GM18511 (cell line): Measurements from ENCODE around the gene PTPRG.

Experiments
- ATAC-seq: cut with Tn5 transposase; IDR thresholded peaks from one replicate; pipeline ENCODE4 v1.9.1; 2021; ENCODE audit warnings: mild to moderate bottlenecking, moderate library complexity; ENCODE audit not compliant: unreplicated experiment

PTPRG gene

DNA sequence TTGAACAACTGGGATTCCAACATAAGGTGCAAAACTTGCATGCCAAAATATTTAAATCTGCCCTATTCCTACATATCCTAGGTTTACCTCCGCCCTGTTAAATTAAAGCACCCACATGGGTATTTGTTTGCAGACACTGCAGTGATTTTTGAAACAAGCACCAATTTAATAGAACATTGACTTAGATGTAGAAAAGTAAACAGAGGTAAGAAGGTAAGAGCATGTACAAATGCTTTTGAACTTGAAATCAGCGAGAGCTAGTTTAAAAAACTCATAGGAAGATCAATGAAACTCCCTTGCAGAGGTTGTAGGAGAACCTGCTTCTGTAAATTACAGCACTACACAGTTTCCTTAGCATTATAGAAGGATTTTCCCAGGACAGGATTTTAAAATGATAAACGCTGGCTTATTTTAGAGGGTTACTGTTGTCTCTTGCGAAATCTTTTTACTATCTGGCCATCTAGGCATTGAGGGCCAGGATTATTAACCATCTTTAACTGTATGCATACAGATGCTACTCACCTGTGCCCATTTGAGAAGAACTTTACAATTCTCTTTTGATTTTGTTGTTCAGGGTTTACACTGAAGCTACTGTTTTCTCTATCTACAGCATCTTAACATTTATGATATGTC lies 527.2 kb downstream of the PTPRG start:
- ATAC-seq = no peak

DNA sequence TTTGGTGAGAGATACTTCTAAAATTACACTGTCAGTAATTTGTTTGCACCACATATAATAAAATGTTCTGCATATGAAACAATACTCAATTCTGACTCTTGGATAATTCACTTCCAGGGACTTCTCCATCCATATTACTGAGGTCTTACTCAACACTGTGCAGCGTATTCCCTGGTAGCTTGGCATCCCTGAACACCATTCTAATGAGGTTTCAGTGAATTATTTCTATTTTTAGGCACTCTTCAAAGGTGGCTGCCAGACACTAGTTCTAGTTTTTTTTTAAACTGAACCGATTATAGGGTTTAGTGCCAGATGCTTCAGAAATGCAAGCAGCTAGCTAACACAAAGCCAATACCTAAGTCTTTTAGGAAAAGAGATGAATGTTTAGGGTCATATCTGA lies 528.7 kb downstream of the PTPRG start:
- ATAC-seq = no peak

DNA sequence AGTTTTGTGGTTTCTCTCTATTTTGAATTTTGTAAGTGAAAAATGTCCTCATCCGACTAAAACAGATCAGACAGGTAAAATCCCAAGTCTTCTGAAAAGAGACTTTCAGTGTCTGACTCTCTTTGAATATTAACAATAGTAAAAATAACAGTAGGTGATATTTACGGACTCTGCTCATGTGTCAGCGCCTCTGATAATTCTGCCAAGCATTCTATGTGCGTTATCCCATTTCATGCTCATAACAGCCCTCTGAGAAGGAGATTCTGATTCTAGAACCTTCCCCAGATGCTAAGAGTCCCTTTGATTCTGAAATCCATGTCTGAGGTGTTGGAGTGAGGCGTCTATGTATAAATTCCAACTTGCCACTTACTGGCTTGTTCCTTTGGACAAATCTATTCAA lies 529.1 kb downstream of the PTPRG start:
- no peak for ATAC-seq

DNA sequence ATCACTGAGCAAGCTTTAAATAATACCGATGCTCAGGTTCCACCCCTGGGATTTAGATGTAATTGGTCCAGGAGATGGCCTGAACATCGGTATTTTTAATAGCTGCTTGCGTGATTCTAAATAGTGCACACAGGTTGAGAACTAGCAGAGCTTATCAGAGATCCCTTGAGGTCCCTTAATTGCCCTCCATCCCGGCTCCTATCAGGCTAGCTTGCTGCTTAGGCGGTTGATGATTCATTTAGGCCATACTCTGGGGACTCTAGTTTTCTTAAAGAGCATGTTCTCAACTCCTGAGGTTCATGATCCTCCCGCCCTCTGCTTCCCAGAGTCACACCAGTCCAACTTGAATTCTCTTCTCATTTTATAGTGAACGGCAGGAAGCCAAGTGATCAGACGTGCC lies 531.7 kb downstream of the PTPRG start:
- ATAC-seq = no peak

DNA sequence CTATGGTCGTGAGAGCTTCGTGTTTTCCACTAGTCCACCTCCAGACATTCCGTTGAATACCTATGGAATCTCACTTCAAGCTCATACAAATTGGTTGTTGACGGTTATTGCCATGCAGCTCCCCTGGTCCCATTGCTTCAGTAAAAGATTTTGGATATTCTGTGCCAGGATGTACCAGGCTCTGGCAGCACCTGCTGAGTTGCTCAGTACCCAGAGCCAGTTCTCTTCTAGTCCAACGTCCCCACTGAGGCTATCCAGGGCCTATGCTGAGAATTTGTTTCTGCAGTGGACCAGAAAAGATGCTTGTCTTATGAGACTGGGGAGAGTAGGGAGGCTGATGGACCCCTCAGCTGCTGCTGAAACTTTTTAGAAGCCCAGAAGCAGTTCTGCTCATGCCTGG lies 533.1 kb downstream of the PTPRG start:
- no peak for ATAC-seq

DNA sequence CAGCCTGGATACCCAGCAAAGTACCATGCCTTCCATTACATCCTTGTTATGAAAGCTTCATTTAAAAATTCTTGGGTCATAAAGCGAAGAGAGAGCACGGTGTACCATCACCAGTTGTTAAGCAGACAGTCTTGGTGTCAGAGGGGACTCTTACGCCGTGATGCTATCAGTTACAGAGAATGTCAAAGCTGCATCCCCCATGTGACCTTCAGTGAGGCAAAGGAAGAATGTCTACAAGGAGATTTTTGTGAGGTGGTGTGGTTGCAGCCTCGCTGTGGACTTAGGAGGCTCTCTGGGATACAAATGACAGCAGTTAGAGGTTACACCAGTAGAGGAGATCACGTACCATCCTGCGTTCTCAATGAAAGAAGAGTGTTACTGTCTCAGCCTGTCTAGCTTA lies 533.7 kb downstream of the PTPRG start:
- ATAC-seq = no peak

DNA sequence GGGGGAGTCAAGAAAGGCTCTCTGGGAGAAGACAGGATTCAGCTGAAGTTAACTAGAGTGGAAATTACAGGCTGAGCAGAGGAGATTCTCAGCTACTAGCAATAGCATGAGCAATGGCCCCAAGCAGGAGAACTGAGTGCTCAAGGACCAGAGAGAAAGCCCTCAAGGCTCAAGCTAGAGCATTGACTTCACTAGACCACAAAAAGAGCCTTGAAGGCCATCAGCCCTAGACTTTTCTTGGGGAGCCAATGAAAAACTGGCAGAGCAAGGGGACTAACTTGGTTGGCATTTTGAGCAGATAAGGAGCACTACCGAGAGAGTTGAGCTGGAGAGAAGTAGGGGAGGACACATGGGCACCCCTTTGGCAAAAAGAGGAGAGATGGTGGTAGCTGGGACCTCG lies 534.4 kb downstream of the PTPRG start:
- no peak for ATAC-seq

DNA sequence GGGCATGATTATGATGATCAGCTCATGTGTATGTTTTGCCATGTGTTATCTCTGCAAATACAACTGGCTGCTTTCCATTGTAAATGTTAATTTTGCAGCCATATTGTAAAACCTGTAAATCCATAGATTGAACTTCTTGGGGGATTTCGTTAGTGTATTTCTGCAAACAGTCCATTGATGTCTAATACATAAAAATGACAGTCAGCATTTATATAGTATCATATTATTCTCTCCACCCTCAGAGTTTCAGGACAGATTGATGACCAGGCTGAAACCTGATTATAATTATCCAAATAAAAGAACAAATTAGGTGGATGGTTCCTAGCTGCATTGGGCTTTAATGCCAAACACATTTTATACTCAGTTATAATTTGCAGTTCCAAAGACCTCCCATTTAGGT lies 535.1 kb downstream of the PTPRG start:
- no peak for ATAC-seq

DNA sequence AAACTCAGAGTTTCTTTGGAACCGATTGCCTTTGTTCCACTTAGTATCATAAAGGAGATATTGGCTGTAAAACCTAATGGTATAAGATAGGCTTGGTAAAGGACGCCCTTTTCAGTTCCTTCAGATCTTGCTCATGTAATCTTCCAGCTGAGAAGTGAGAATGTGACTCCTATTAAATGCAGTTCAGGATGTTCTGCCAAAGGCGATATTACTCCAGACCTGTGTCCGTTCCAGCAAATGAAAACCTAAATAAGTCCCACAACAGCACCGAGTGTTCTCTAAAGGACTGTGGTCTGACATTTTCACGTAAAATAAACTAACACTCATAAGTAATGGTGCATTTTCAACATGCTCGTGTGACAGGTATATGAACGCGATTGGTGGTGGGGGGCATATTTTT lies 535.8 kb downstream of the PTPRG start:
- ATAC-seq = no peak

DNA sequence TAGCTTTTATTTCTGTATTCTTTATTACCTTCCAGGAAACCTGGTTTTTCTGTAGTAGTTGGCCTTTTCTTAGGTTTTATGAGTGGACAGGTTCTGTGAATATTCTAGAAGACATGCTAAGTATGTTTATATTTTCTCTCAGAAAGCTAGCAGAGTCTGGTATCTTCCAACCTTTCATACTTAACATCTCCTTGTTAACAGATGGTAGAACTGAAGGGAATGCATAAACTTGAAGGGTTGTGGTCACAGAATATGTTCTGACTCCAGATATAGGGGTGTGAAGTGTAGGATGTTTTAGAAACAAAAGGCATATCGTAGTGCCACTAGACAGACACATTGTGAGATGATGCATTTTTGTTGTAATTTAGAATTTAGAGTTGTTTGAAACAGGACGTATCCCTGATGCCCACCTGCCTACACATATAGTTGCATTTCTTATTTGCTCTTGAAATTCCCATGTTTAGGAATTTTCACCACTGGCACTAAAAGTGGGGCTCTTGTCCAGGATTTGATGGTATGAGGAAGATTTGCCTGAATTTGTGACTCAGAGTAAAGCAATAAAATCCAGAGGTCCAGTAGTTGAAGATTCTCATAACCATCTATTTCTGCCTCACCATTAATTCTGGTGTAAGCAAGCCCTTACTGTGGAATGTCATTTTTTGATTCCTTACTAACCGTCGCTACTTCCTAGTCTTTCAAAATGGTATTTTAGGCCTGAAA lies 537.4 kb downstream of the PTPRG start:
- no peak for ATAC-seq

DNA sequence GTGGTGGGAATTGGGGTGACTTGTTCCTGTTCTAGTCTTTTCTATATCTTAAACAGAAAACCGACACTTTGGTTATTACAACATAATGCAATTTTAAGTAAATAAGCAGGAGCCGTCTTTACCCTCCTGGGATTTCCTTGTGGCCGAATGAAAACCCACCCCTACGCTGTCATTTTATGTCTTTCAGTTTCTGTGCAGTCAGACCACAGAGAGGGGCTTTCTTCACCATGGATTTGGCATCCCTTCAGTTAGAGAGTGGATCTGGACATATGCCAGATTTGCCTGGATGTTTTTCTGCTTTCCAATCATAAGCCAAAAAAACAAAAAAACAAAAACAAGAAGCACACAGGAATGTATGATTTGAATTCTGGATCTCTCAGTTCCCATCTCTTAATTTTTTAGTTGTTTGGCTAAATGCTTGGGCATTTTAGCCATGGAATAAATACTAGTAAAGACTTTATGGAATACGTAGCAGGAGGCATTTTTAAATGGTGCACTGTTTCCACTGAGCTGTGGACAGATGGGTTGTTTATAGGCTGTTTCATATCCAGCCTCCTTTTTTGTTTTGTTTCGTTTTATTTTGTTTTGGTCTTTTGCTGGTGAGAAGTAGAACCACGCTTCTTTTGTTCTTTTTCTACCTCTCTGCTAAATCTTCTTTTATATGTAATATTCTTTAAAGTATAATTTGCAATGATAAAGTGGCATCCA lies 539.1 kb downstream of the PTPRG start:
- ATAC-seq = no peak

DNA sequence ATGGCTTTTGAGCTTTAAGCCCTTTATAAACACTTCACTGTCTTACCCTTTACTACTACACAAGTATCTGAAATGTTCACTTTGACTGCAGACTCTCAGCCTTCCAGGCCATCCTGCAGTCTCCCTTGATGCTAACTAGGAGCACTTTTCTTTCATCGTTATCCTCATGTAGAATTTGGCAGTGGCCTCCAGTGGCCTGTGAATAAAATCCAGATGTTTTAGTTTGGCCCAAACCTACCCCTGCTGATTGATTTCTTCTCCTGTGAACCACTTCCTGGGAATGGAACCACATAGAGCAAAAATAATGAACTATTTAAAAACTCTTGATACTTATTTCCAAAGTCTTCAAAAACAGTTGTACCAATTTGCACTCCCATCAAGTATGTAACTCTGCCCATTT lies 540.1 kb downstream of the PTPRG start:
- no peak for ATAC-seq

DNA sequence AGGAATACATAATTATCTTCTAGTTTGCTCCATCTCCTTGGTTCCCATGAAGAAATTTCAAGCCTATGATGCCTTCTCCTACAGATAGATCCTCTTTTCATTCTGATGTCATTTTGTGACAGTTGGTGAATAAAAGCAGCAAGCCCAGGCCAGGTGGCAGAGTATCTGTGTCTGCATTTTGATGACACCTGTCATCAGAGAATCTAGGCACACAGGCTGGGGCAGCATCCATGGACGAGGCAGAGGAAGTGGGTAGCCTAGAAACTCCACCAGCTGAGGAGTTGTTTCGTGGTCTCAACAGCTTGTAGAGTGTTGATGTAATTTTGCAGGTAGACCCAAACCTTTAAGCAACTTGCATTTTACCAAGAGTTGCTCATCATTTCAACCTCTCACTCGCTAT lies 542.2 kb downstream of the PTPRG start:
- no peak for ATAC-seq

DNA sequence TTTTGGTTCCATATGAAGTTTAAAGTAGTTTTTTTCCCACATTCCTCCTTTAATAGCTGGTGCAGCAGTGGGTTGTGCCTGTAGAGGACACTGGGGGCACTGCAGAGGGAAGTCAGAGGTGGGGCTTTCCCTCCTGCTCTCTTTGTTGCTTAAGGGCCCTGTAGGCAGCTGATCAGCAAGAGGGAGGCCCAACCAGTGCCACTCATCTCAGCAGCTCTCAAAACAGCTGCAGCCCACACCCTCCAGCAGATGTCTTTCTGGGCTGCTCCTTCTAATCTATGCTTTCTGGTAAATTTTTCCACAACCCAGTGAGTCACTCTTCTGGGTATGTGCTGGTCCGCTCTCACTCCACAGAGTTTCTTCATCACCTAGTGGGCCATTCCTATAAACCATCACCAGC lies 548.2 kb downstream of the PTPRG start:
- ATAC-seq = no peak

DNA sequence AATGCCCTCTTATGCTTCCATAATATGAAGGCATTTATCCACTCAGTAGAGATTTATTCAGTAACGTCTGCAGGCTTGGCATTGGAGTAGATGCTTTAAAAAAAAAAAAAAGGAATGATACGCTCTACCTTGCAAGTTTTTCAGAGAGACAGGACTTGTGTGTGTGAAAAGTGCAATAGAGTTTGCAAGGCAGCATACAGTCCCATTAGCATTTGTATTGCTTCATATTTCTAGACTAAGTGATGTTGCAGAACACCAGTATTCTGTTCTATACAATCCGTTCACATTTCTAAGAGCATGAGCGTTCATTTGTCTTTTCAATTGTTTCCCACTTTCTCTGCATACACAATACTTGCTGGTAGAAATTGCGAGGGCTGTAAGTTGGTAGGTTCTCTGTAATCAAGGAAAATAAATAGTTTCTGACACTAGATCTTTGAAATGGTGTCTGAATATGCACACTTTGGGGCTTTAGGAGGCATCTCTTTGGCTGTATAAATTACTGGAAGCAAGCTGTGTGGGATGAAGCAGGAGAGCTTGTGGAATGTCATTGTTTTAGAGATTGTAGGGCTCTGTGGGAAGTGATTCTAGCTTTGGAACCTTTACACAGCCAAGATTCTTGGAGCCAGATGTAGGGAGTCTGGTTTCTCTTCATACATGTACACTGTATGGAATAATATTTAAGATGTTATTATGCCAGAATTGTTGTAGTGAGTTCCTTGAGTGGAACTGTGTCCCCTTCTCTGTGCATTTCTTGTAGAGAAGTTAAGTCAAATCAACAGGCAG lies 549.3 kb downstream of the PTPRG start:
- no peak for ATAC-seq

DNA sequence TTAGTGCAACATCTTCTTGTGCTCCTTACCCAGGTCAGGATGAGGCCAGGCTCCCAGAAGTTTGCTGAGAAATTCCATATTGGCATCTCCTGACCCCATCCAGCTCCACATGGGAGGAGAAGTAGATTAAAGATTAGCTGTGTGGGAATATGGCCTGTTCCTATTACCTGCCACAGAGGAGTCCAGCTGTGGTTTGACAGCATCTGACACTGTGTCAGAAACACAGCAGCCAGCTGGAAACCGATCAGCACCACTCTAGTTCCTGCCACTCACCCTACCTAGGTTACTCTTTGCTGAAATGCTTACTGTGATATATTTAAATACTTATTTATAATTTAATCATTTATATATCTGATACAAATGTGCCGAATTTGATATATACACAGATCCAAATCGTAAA lies 551.7 kb downstream of the PTPRG start:
- no peak for ATAC-seq

DNA sequence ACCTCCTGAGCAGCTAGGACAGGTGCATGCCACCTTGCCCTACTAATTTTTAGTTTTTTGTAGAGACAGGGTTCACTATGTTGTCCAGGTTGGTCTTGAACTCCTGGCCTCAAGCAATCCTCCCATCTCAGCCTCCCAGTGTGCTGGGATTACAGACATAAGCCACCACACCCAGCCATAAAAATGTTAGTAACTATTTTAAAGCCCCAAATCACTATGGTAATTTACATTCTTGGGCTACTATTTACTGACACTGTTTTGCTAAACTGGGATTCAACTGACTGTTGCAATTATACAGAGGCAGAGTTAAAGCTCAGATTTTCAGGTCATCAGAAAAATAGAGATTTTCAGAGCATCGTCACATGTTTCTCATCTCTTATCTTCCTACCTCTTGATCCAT lies 553.4 kb downstream of the PTPRG start:
- no peak for ATAC-seq

DNA sequence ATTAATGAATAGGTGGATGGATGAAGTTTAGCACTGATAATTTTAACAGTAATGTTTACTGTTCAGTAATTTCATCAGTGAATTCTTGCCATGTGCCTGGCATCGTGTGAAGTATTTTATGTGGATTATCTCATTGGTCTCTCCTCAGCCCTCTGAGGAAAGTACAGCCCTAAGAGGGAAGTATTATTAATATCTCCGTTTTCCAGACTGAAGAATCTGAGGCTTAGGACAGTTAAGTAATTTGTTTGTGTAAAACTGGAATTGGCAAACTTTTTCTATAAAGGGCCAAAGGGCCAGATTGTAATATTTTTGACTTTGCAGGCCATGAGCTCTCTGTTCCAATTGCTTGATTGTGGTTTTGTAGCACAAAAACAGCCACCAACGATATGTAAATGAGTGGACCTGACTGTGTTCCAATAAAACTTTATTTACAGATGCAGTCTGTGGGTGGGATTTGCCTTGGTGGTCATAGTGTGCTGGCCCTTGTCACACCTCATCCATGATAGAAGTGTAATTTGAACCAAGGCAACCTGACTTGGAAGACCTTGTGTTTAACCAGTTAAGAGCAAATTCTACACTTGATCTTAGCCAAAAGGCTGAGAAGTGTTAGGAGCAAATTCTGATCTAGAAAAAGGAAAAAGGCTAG lies 556.7 kb downstream of the PTPRG start:
- no peak for ATAC-seq

DNA sequence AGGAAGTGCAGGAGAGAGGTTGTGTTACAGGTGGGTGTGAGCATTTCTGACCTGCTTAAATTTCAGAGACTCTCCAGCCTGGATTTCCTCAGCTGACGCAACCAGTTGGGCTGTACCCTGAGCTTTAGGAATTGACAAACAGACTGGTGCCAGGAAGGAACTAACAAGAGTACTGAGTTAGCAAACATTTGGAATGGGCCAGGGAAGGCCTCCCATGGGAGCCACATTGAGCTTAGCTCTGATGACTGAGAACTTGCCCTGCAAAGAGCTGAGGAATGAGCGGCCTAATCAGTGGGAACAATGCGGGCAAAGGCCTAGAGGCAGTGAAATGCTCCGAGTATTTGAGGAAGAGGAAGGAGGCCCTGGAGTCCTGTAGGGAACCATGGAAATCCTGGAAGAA lies 557.8 kb downstream of the PTPRG start:
- no peak for ATAC-seq

DNA sequence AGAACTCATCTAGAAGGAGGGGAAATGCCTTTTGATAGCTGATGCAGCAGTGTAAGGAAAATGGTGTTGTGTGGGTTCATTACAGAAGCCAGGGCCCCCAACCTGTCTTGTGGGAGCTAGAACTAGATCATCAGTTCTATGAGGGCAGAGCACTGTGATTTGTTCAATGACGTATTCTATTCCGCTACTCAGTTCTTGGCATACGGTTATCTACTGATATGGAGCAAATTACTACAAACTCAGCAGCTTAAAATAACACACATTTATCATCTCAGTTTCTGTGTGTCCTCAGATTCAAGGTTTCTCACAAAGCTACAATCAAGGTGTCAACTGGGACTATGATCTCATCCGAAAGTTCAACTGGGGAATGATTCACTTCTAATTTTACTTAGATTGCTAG lies 561.4 kb downstream of the PTPRG start:
- ATAC-seq = no peak

DNA sequence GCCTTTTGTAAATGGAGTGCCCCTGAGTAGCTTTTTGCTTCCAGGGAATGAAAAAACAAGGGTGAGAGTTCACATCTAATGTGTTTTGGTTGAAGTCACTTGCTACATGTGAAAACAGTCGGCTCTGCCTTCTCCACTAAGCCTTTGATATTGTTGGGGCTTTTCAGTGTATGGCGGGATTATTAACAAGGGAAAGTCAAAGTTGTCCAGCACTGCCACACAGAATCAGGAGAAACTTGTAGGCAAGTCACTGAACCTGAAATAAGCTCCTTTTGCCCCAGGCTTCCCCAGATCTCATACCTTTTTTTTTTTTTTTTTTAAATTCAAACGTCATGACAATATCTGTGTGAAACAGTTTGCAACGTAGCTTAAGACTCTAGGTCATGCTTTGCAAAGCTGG lies 564.0 kb downstream of the PTPRG start:
- ATAC-seq = no peak
